ENCODE results near the gene PEAK1. TPM values are rescaled to one million over a fixed set of nuclear protein-coding genes. Genes with fewer than 3 reads are reported as not detected.

The PEAK1 gene
- total RNA-seq, 1 experiment from 2014 or later: 36.7 TPM

GRCh38 chr15:77140220-77140619 is 279.7 kb downstream of the PEAK1 start:
- H3K4me3 ChIP-seq (ENCODE audit: low read depth, low read length, poor library complexity, severe bottlenecking): no peak overlapping the region
- no peaks in the 10 kb centered on the region for H3K27me3 ChIP-seq (replicated peaks; ENCODE audit: insufficient read depth, low read depth, low read length, poor library complexity)
- no TSS peak for BruUV-seq (replicated peaks)
- TF ChIP-seq EZH2 (IDR thresholded peaks at IDR 0.05; ENCODE audit: borderline replicate concordance, low read depth, low read length, poor library complexity, severe bottlenecking): no peak
- no peak for TF ChIP-seq CTCF (conservative IDR thresholded peaks at IDR 0.05; ENCODE audit: low read depth, low read length)
- peaks cover 11% of the 10 kb centered on the region for H3K9me3 ChIP-seq (ENCODE audit: low read depth, low read length, poor library complexity, severe bottlenecking)
- ChIA-PET POLR2A (ENCODE audit: low non-redundant PET) (no interaction called here), CTCF (no interaction called here)
- no peaks in the 10 kb centered on the region for H3K36me3 ChIP-seq (ENCODE audit: insufficient read depth, low read length, poor library complexity, severe bottlenecking)
- H3K27ac ChIP-seq (ENCODE audit: low read depth, low read length, poor library complexity, severe bottlenecking): no peak overlapping the region
- peaks cover 8% of the 10 kb centered on the region for H3K4me1 ChIP-seq (ENCODE audit: insufficient read depth, low read length, poor library complexity, severe bottlenecking)
- intact Hi-C loops (cut with micrococcal nuclease; ENCODE audit: unreplicated experiment): no loop called here
- no peak for DNase-seq (ENCODE audit: low spot score)

- no peaks in the 10 kb centered on the region for H3K36me3 ChIP-seq (ENCODE audit: insufficient read depth, low read length, poor library complexity, severe bottlenecking)
- no TSS peak for BruUV-seq (replicated peaks)
- peaks cover 11% of the 10 kb centered on the region for H3K9me3 ChIP-seq (ENCODE audit: low read depth, low read length, poor library complexity, severe bottlenecking)
- H3K27ac ChIP-seq (ENCODE audit: low read depth, low read length, poor library complexity, severe bottlenecking): no peak overlapping the region
- no peak overlapping the region for H3K4me3 ChIP-seq (ENCODE audit: low read depth, low read length, poor library complexity, severe bottlenecking)
- H3K27me3 ChIP-seq (replicated peaks; ENCODE audit: insufficient read depth, low read depth, low read length, poor library complexity): no peaks in the 10 kb centered on the region
- ChIA-PET POLR2A (ENCODE audit: low non-redundant PET) (no interaction called here), CTCF (no interaction called here)
- TF ChIP-seq EZH2 (IDR thresholded peaks at IDR 0.05; ENCODE audit: borderline replicate concordance, low read depth, low read length, poor library complexity, severe bottlenecking): no peak
- no peak for TF ChIP-seq CTCF (conservative IDR thresholded peaks at IDR 0.05; ENCODE audit: low read depth, low read length)
- H3K4me1 ChIP-seq (ENCODE audit: insufficient read depth, low read length, poor library complexity, severe bottlenecking): peaks cover 6% of the 10 kb centered on the region
- DNase-seq (ENCODE audit: low spot score): no peak
- intact Hi-C loops (cut with micrococcal nuclease; ENCODE audit: unreplicated experiment): no loop called here
These were observed 280.6 kb downstream of the PEAK1 start for GRCh38 chr15:77139312-77139711.

DNA sequence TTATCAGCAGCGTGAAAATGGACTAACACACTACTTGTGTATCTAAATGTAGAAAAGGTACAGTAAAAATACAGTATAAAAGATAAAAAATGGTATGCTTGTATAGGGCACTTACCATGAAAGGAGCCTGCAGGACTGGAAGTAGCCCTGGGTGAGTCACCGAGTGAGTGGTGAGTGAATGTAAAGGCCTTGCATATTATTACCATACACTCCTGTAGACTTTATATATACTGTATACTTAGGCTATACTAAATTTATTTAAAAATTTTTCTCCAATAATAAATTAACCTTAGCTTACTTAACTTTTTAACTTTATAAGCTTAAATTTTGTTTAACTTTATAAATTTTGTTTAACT is 281.8 kb downstream of the PEAK1 start:
- TF ChIP-seq CTCF (conservative IDR thresholded peaks at IDR 0.05; ENCODE audit: low read depth, low read length) (no peak), EZH2 (IDR thresholded peaks at IDR 0.05; ENCODE audit: borderline replicate concordance, low read depth, low read length, poor library complexity, severe bottlenecking) (no peak)
- Histone ChIP-seq H3K4me1 (ENCODE audit: insufficient read depth, low read length, poor library complexity, severe bottlenecking) (no peaks in the 10 kb centered on the region), H3K27ac (ENCODE audit: low read depth, low read length, poor library complexity, severe bottlenecking) (no peak overlapping the region), H3K27me3 (replicated peaks; ENCODE audit: insufficient read depth, low read depth, low read length, poor library complexity) (no peaks in the 10 kb centered on the region), H3K9me3 (ENCODE audit: low read depth, low read length, poor library complexity, severe bottlenecking) (peaks cover 11% of the 10 kb centered on the region), H3K4me3 (ENCODE audit: low read depth, low read length, poor library complexity, severe bottlenecking) (no peak overlapping the region), H3K36me3 (ENCODE audit: insufficient read depth, low read length, poor library complexity, severe bottlenecking) (no peaks in the 10 kb centered on the region)
- DNase-seq (ENCODE audit: low spot score): no peak
- ChIA-PET CTCF (interaction anchor here (0.6 kb wide), 1 partner anchor 993 kb away, joined by 10 read pairs; the partner anchor contains the start of gene CIB2), POLR2A (ENCODE audit: low non-redundant PET) (no interaction called here)
- intact Hi-C loops (cut with micrococcal nuclease; ENCODE audit: unreplicated experiment): no loop called here
- no TSS peak for BruUV-seq (replicated peaks)
